K562 (cell line): ENCODE measurements around the gene RABEPK. TPM values are rescaled to one million over a fixed set of nuclear protein-coding genes. Genes with fewer than 3 reads are reported as not detected.
"Not testable (repeated sequence)": the region's sequence is repeated elsewhere in the genome, so short reads cannot be mapped to it uniquely, and the experiment has no call there.

Experiments
- ATAC-seq: fragments of 200-7000 bp; cut with Tn5 transposase; 3 replicates; pipeline ENCODE4 v1.9.1; 2020; ENCODE audit warnings: moderate library complexity
- BruUV-seq: library from RNA; stranded (reverse); fragments of 400-500 nt; replicated peaks from 2 replicates; lab custom pipeline; 2021; lab: Mats Ljungman, UMichigan
- CTCF ChIA-PET: fragments of 300-600 bp; formaldehyde crosslinking; extraction: SDS; loops from one replicate; lab custom pipeline; 2021; ENCODE audit warnings: low intra/inter-chr PET ratio; lab: Yijun Ruan, JAX
- POLR2A ChIA-PET: fragments of 300-600, 350-650 bp; sonication (Branson Sonifier 250); formaldehyde crosslinking; extraction: SDS; loops from one replicate; lab custom pipeline; 2021; ENCODE audit warnings: antibody characterized with exemption, inconsistent platforms; lab: Yijun Ruan, JAX
- DNase-seq, 4 experiments: peaks; one replicate each; pipeline versions ENCODE4 v3.0.0 to v3.0.0-alpha.2; 2011 to 2018; ENCODE audit warnings: low spot score in 3 of 4, mixed read lengths in 3 of 4; ENCODE audit errors: extremely low read depth in 1 of 4
- FAIRE-seq: peaks from 2 replicates; lab custom pipeline; 2011; peaks lifted over from hg19 to GRCh38; lab: Jason Lieb, UNC
- H2AFZ ChIP-seq: 2 replicates; pipeline ENCODE4 v1.6.0; 2011; ENCODE audit warnings: low read depth, low read length, control low read depth, inconsistent platforms
- H3K27ac ChIP-seq: fragments of 200-600 bp; 3 replicates; pipeline ENCODE4 v1.8.0; 2011; ENCODE audit warnings: low read depth, mild to moderate bottlenecking, control low read depth, inconsistent platforms, low read length, moderate library complexity, mixed read lengths; ENCODE audit errors: extremely low read depth
- H3K27me3 ChIP-seq, 2 experiments: fragments of 300-600 bp in 1 of 2; 2 replicates in 1 of 2; 3 replicates in 1 of 2; pipeline versions ENCODE4 v1.6.0 to v1.8.0; 2011; ENCODE audit warnings: inconsistent platforms in 2 of 2, low read length in 2 of 2, mild to moderate bottlenecking in 1 of 2, mixed read lengths in 1 of 2, moderate library complexity in 1 of 2; ENCODE audit not compliant: control insufficient read depth in 2 of 2, insufficient read depth in 2 of 2
- H3K36me3 ChIP-seq: fragments of 300-600 bp; 3 replicates; pipeline ENCODE4 v1.8.0; 2011; ENCODE audit warnings: mild to moderate bottlenecking, low read length, inconsistent platforms; ENCODE audit not compliant: control insufficient read depth, insufficient read depth
- H3K4me1 ChIP-seq, 2 experiments: fragments of 200-600 bp in 1 of 2; replicated peaks in 1 of 2; 2 replicates in 1 of 2; 3 replicates in 1 of 2; pipeline versions ENCODE4 v1.5.1 to v1.8.0; 2011; ENCODE audit warnings: inconsistent platforms in 2 of 2, low read length in 2 of 2, mild to moderate bottlenecking in 1 of 2, mixed read lengths in 1 of 2, moderate library complexity in 1 of 2; ENCODE audit not compliant: control insufficient read depth in 2 of 2, insufficient read depth in 2 of 2
- H3K4me2 ChIP-seq: 2 replicates; pipeline ENCODE4 v1.6.1; 2011; ENCODE audit warnings: low read length, control low read depth, inconsistent platforms, mixed read lengths; ENCODE audit not compliant: insufficient read depth
- H3K4me3 ChIP-seq: fragments of 200-600 bp; sonication (generic), shearing (Covaris generic); 2 replicates; pipeline ENCODE4 v1.5.1; 2016; ENCODE audit warnings: control low read depth, inconsistent platforms
- H3K79me2 ChIP-seq: fragments of 200-600 bp; 3 replicates; pipeline ENCODE4 v1.8.0; 2011; ENCODE audit warnings: low read length, inconsistent platforms; ENCODE audit not compliant: control insufficient read depth, insufficient read depth
- H3K9ac ChIP-seq, 2 experiments: 2 replicates each; pipeline versions ENCODE4 v1.6.0 to v1.6.1; 2011; ENCODE audit warnings: low read depth in 2 of 2, low read length in 2 of 2, control low read depth in 1 of 2, inconsistent platforms in 1 of 2, mild to moderate bottlenecking in 1 of 2, mixed read lengths in 1 of 2; ENCODE audit not compliant: insufficient read depth in 1 of 2
- H3K9me1 ChIP-seq: one replicate; pipeline ENCODE4 v1.6.0; 2011; ENCODE audit warnings: inconsistent platforms, mild to moderate bottlenecking, low read length, moderate library complexity; ENCODE audit not compliant: control insufficient read depth, insufficient read depth
- H3K9me3 ChIP-seq: replicated peaks from 2 replicates; pipeline ENCODE4 v1.5.1; 2011; ENCODE audit warnings: low read depth, low read length, inconsistent platforms; ENCODE audit not compliant: control insufficient read depth, insufficient read depth
- H4K20me1 ChIP-seq: replicated peaks from 2 replicates; pipeline ENCODE4 v1.6.1; 2011; ENCODE audit warnings: low read length, inconsistent platforms, mixed read lengths; ENCODE audit not compliant: control insufficient read depth, insufficient read depth
- CAMTA2 ChIP-seq: fragments of 250-450 bp; sonication (Bioruptor Pico); conservative IDR thresholded peaks from 2 replicates; pipeline ENCODE4 v1.5.1; 2022
- FIP1L1 ChIP-seq: fragments of 200-400 bp; formaldehyde crosslinking; IDR thresholded peaks from 2 replicates; pipeline ENCODE4 v1.6.1; 2018; ENCODE audit warnings: mild to moderate bottlenecking, low read depth, low read length; ENCODE audit not compliant: poor library complexity, severe bottlenecking
- FOXJ2 ChIP-seq: fragments of 200-800 bp; sonication (Bioruptor generic); IDR thresholded peaks from 2 replicates; pipeline ENCODE4 v1.6.1; 2016; ENCODE audit warnings: missing genetic modification characterization, missing compliant biosample characterization
- FOXK2 ChIP-seq, 2 experiments: fragments of 450-650 bp; IDR thresholded peaks in 1 of 2; conservative IDR thresholded peaks in 1 of 2; 2 replicates each; pipeline ENCODE4 v1.6.1; 2016; ENCODE audit warnings: low read depth in 2 of 2, mild to moderate bottlenecking in 1 of 2
- HNRNPK ChIP-seq: fragments of 200-400 bp; formaldehyde crosslinking; IDR thresholded peaks from one replicate; pipeline ENCODE4 v1.6.1; 2018; ENCODE audit warnings: mild to moderate bottlenecking, low read depth, low read length; ENCODE audit not compliant: poor library complexity, severe bottlenecking
- NFE2 ChIP-seq: IDR thresholded peaks from 2 replicates; pipeline ENCODE4 v1.6.1; 2014; ENCODE audit warnings: antibody characterized with exemption, low read depth
- PRPF4 ChIP-seq: fragments of 200-400 bp; formaldehyde crosslinking; IDR thresholded peaks from one replicate; pipeline ENCODE4 v1.6.1; 2017; ENCODE audit warnings: low read length, low read depth, mild to moderate bottlenecking; ENCODE audit not compliant: insufficient read depth, poor library complexity, severe bottlenecking
- RBFOX2 ChIP-seq: fragments of 200-400 bp; formaldehyde crosslinking; IDR thresholded peaks from 2 replicates; pipeline ENCODE4 v1.6.1; 2017; ENCODE audit warnings: low read depth, mild to moderate bottlenecking, low read length, moderate library complexity
- SP2 ChIP-seq: IDR thresholded peaks from 2 replicates; pipeline ENCODE4 v1.6.1; 2011; ENCODE audit warnings: mild to moderate bottlenecking, low read depth, low read length, moderate library complexity; ENCODE audit not compliant: poor library complexity, severe bottlenecking; ENCODE audit errors: extremely low read depth
- TRIM28 ChIP-seq: fragments of 450-650 bp; IDR thresholded peaks from 2 replicates; pipeline ENCODE4 v1.6.1; 2017
- ZNF121 ChIP-seq: sonication (generic); formaldehyde crosslinking; conservative IDR thresholded peaks from 2 replicates; pipeline ENCODE4 v1.8.0; 2022; ENCODE audit warnings: missing genetic modification reagents
- ZNF79 ChIP-seq: fragments of 250-450 bp; sonication (Bioruptor Pico); IDR thresholded peaks from 2 replicates; pipeline ENCODE4 v1.4.0; 2020; ENCODE audit warnings: low read depth, mild to moderate bottlenecking, moderate library complexity
- WGBS: fragments of 100-300 bp; shearing (Covaris generic); methylation state at CpG from one replicate; pipeline ENCODE4 v1.1.6; 2016; ENCODE audit warnings: low coverage, mixed read lengths; ENCODE audit not compliant: insufficient coverage; ENCODE audit errors: missing lambda C conversion rate; 5-methylcytosine and 5-hydroxymethylcytosine counted together
- in situ Hi-C: fragments of 300-500 bp; cut with MboI; formaldehyde crosslinking; loops from 4 replicates; pipeline ENCODE4 v1.15.0; 2018; ENCODE audit warnings: inconsistent platforms, mixed read lengths
- intact Hi-C: fragments of 100-400 bp; cut with micrococcal nuclease; formaldehyde crosslinking; loops from 2 replicates; pipeline ENCODE4 v1.14.2; 2022
- polyA plus RNA-seq, 8 experiments: library from polyadenylated mRNA; depleted of rRNA in 4 of 8; stranded (reverse) in 5 of 8; unstranded in 3 of 8; fragments of >200 nt; fragmentation: Nextera tagmentation in 2 of 8; fragmentation: Illumina TruSeq in 1 of 8; extraction: Ambion mirVana in 2 of 8; extraction: Trizol in 1 of 8; gene quantifications; 2 replicates each; pipeline versions ENCODE4 v1.2.1 to v1.2.3, GENCODE V29; 2011 to 2014; ENCODE audit warnings: inconsistent platforms in 1 of 8, missing spikeins in 1 of 8
- total RNA-seq, 7 experiments: library from RNA; depleted of rRNA in 6 of 7; stranded (reverse); fragments of >200 nt in 6 of 7; fragmentation: Illumina TruSeq in 2 of 7; extraction: Trizol in 2 of 7; gene quantifications; 2 replicates each; pipeline versions ENCODE4 v1.2.1 to v1.2.3, GENCODE V29; 2011 to 2021; ENCODE audit warnings: low replicate concordance in 1 of 7
- TF ChIP-seq, protein P1 (sequence below): sonication (generic); formaldehyde crosslinking; IDR thresholded peaks from 2 replicates; pipeline ENCODE4 v1.8.0; 2022; ENCODE audit warnings: mild to moderate bottlenecking, missing genetic modification reagents
- TF ChIP-seq, protein P2 (sequence below): IDR thresholded peaks from 2 replicates; pipeline ENCODE4 v1.6.1; 2016; ENCODE audit warnings: missing genetic modification characterization, missing compliant biosample characterization

Gene RABEPK
- total and polyA plus RNA-seq, 9 of the 15 experiments (the other 6 are each of a cell fraction or from before 2014, with no cell fraction given): 38.3 to 113 (median 52.8) TPM

DNA sequence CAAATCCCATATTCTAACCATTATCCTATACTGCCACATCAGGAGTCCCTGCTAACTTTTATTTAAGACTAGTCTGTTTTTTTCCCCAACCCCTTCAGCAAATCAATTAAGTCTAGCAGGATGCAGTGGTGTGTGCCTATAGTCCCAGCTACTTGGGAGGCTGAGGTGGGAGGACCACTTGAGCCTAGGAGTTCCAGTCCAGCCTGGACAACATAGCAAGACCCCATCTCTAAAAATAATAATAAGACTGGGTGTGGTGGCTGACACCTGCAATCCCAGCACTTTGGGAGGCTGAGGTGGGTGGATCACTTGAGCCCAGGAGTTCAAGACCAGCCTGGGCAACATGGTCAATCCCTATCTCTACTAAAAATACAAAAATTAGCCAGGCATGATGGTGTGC is 24.5 kb downstream of the RABEPK start:
- H3K9me1 ChIP-seq, in situ Hi-C loops, DNase-seq, H3K4me2 ChIP-seq, BruUV-seq, H3K27me3 ChIP-seq, H3K4me3 ChIP-seq, ATAC-seq, H3K27ac ChIP-seq, H3K79me2 ChIP-seq, H3K9ac ChIP-seq, FAIRE-seq, intact Hi-C loops, H3K4me1 ChIP-seq, H3K9me3 ChIP-seq, CTCF ChIA-PET, H4K20me1 ChIP-seq, H2AFZ ChIP-seq: not testable (repeated sequence)
- H3K36me3 ChIP-seq: peaks cover 48% of the 10 kb centered on the region; the same call in 2 of the 3 replicates
- peak; percentile 91 for TF ChIP-seq ZNF121 (CRISPR knock-in tag)
- POLR2A ChIA-PET: interaction anchor here (0.8 to 9.5 kb wide), 2 partner anchors 11 to 16 kb away, joined by 3 to 75 read pairs; no protein-coding TSS in a partner anchor

DNA sequence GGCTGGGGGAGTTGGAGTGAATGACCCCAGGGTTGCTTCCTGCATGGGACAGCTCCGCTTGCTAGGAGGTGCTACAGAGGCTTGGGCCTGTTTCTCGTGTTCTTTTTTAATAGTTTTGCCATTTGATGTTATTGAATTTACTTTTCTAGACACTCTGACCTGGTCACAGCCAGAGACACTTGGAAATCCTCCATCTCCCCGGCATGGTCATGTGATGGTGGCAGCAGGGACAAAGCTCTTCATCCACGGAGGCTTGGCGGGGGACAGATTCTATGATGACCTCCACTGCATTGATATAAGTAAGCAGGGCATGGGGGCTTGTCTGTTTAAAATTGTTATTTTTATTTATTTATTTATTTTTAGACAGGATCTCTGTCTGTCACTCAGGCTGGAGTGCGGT is 27.4 kb downstream of the RABEPK start:
- ChIA-PET POLR2A (interaction anchor here (9.5 kb wide), 1 partner anchor 8 kb away, joined by 75 read pairs; no protein-coding TSS in a partner anchor), CTCF (no interaction called here)
- H3K27ac ChIP-seq: no peak overlapping the region
- no peak overlapping the region for H3K4me3 ChIP-seq
- H4K20me1 ChIP-seq: no peaks in the 10 kb centered on the region
- H3K9me1 ChIP-seq: no peaks in the 10 kb centered on the region
- no peaks in the 10 kb centered on the region for H3K4me1 ChIP-seq
- BruUV-seq: no TSS peak
- TF ChIP-seq ZNF79 (CRISPR knock-in tag) (no peak), PRPF4 (no peak), SP2 (no peak), FOXK2 (conservative IDR thresholded peaks at IDR 0.05 in 1 of 2, IDR thresholded peaks at IDR 0.05 in 1 of 2; ENCODE audit: low read depth in 2 of 2) (no peak), TRIM28 (no peak), HNRNPK (no peak), FIP1L1 (no peak), CAMTA2 (CRISPR knock-in tag) (no peak), NFE2 (no peak), FOXJ2 (no peak), RBFOX2 (no peak)
- TF ChIP-seq, protein P1, sequence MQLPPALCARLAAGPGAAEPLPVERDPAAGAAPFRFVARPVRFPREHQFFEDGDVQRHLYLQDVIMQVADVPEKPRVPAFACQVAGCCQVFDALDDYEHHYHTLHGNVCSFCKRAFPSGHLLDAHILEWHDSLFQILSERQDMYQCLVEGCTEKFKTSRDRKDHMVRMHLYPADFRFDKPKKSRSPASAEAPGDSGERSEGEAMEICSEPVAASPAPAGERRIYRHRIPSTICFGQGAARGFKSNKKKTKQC (CRISPR knock-in tag): no peak
- TF ChIP-seq, protein P2, sequence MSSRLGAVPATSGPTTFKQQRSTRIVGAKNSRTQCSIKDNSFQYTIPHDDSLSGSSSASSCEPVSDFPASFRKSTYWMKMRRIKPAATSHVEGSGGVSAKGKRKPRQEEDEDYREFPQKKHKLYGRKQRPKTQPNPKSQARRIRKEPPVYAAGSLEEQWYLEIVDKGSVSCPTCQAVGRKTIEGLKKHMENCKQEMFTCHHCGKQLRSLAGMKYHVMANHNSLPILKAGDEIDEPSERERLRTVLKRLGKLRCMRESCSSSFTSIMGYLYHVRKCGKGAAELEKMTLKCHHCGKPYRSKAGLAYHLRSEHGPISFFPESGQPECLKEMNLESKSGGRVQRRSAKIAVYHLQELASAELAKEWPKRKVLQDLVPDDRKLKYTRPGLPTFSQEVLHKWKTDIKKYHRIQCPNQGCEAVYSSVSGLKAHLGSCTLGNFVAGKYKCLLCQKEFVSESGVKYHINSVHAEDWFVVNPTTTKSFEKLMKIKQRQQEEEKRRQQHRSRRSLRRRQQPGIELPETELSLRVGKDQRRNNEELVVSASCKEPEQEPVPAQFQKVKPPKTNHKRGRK (tag): no peak
- no peak for FAIRE-seq
- peak in 1 of 4 experiments; percentile 4 for DNase-seq
- no peak for ATAC-seq
- intact Hi-C loops (no loop called here), in situ Hi-C loops (no loop called here)
- H3K9ac ChIP-seq: no peak overlapping the region
- H3K36me3 ChIP-seq: peaks cover 34% of the 10 kb centered on the region; the same call in 2 of the 3 replicates
- 89% methylated on average over 6 of the region's 6 CpGs for WGBS
- no peak overlapping the region for H3K4me2 ChIP-seq
- no peaks in the 10 kb centered on the region for H3K27me3 ChIP-seq
- H3K79me2 ChIP-seq: no peaks in the 10 kb centered on the region
- no peaks in the 10 kb centered on the region for H3K9me3 ChIP-seq
- no peak overlapping the region for H2AFZ ChIP-seq
